ENCODE measurements around the gene SNED1. TPM values are rescaled to one million over a fixed set of nuclear protein-coding genes. Genes with fewer than 3 reads are reported as not detected.

Gene SNED1
- total and polyA plus RNA-seq, 2 experiments from 2014 or later: 1.5 to 2.8 TPM

GRCh38 chr2:241087420-241088268 is 89.2 kb downstream of the SNED1 start:
- Histone ChIP-seq H3K27me3 (ENCODE audit: insufficient read depth) (no peaks in the 10 kb centered on the region), H3K36me3 (ENCODE audit: insufficient read depth) (peaks cover 12% of the 10 kb centered on the region), H4K20me1 (replicated peaks; ENCODE audit: insufficient read depth) (peaks cover 4% of the 10 kb centered on the region), H2AFZ (no peak overlapping the region), H3K4me2 (no peak overlapping the region), H3K27ac (ENCODE audit: low read depth) (no peak overlapping the region), H3K4me1 (ENCODE audit: insufficient read depth) (no peaks in the 10 kb centered on the region), H3K79me2 (replicated peaks; ENCODE audit: insufficient read depth) (0 out of 2 replicates have a peak, but pooled peaks cover 3% of the 10 kb centered on the region), H3K9me2 (ENCODE audit: insufficient read depth) (no peaks in the 10 kb centered on the region), H3K4me3 (no peak overlapping the region), H3F3A (replicated peaks; ENCODE audit: low read depth) (no peaks in the 10 kb centered on the region)
- no peaks in the 10 kb centered on the region for H3K9me3 Mint-ChIP-seq
- no peak overlapping the region for H3K4me3 Mint-ChIP-seq
- H3K27me3 Mint-ChIP-seq (ENCODE audit: insufficient read depth, low read depth, poor library complexity): peaks cover 2% of the 10 kb centered on the region
- no peaks in the 10 kb centered on the region for H3K4me1 Mint-ChIP-seq
- peaks cover 56% of the 10 kb centered on the region for H3K36me3 Mint-ChIP-seq (ENCODE audit: low read depth)
- DNase-seq (ENCODE audit: low spot score) (no peak), ATAC-seq (no peak)
- TF ChIP-seq CTCF (conservative IDR thresholded peaks at IDR 0.05; ENCODE audit: low read depth in 2 of 2) (no peak), JUNB (IDR thresholded peaks at IDR 0.05; ENCODE audit: unreplicated experiment) (no peak), EZH2phosphoT487 (IDR thresholded peaks at IDR 0.05; ENCODE audit: unreplicated experiment) (no peak), NANOG (IDR thresholded peaks at IDR 0.05; ENCODE audit: borderline replicate concordance) (no peak), ZNF331 (CRISPR knock-in tag; IDR thresholded peaks at IDR 0.05; ENCODE audit: low read depth) (no peak), STAT1 (IDR thresholded peaks at IDR 0.05; ENCODE audit: unreplicated experiment) (no peak), REST (IDR thresholded peaks at IDR 0.05; ENCODE audit: unreplicated experiment) (no peak), EZH2 (IDR thresholded peaks at IDR 0.05; ENCODE audit: low read depth, unreplicated experiment) (no peak), CREB1 (CRISPR knock-in tag; IDR thresholded peaks at IDR 0.05; ENCODE audit: low read depth) (no peak), ZNF114 (CRISPR knock-in tag; IDR thresholded peaks at IDR 0.05) (no peak), ETS1 (IDR thresholded peaks at IDR 0.05) (no peak), POLR2AphosphoS5 (IDR thresholded peaks at IDR 0.05; ENCODE audit: low read depth) (no peak)
- TF ChIP-seq, protein P1, sequence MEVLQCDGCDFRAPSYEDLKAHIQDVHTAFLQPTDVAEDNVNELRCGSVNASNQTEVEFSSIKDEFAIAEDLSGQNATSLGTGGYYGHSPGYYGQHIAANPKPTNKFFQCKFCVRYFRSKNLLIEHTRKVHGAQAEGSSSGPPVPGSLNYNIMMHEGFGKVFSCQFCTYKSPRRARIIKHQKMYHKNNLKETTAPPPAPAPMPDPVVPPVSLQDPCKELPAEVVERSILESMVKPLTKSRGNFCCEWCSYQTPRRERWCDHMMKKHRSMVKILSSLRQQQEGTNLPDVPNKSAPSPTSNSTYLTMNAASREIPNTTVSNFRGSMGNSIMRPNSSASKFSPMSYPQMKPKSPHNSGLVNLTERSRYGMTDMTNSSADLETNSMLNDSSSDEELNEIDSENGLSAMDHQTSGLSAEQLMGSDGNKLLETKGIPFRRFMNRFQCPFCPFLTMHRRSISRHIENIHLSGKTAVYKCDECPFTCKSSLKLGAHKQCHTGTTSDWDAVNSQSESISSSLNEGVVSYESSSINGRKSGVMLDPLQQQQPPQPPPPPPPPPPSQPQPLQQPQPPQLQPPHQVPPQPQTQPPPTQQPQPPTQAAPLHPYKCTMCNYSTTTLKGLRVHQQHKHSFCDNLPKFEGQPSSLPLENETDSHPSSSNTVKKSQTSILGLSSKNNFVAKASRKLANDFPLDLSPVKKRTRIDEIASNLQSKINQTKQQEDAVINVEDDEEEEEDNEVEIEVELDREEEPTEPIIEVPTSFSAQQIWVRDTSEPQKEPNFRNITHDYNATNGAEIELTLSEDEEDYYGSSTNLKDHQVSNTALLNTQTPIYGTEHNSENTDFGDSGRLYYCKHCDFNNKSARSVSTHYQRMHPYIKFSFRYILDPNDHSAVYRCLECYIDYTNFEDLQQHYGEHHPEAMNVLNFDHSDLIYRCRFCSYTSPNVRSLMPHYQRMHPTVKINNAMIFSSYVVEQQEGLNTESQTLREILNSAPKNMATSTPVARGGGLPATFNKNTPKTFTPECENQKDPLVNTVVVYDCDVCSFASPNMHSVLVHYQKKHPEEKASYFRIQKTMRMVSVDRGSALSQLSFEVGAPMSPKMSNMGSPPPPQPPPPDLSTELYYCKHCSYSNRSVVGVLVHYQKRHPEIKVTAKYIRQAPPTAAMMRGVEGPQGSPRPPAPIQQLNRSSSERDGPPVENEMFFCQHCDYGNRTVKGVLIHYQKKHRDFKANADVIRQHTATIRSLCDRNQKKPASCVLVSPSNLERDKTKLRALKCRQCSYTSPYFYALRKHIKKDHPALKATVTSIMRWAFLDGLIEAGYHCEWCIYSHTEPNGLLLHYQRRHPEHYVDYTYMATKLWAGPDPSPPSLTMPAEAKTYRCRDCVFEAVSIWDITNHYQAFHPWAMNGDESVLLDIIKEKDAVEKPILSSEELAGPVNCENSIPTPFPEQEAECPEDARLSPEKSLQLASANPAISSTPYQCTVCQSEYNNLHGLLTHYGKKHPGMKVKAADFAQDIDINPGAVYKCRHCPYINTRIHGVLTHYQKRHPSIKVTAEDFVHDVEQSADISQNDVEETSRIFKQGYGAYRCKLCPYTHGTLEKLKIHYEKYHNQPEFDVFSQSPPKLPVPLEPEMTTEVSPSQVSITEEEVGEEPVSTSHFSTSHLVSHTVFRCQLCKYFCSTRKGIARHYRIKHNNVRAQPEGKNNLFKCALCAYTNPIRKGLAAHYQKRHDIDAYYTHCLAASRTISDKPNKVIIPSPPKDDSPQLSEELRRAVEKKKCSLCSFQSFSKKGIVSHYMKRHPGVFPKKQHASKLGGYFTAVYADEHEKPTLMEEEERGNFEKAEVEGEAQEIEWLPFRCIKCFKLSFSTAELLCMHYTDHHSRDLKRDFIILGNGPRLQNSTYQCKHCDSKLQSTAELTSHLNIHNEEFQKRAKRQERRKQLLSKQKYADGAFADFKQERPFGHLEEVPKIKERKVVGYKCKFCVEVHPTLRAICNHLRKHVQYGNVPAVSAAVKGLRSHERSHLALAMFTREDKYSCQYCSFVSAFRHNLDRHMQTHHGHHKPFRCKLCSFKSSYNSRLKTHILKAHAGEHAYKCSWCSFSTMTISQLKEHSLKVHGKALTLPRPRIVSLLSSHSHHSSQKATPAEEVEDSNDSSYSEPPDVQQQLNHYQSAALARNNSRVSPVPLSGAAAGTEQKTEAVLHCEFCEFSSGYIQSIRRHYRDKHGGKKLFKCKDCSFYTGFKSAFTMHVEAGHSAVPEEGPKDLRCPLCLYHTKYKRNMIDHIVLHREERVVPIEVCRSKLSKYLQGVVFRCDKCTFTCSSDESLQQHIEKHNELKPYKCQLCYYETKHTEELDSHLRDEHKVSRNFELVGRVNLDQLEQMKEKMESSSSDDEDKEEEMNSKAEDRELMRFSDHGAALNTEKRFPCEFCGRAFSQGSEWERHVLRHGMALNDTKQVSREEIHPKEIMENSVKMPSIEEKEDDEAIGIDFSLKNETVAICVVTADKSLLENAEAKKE (CRISPR knock-in tag; IDR thresholded peaks at IDR 0.05): no peak
- peak overlapping the region; percentile 85; the same call in 1 of the 2 replicates for H3K27ac Mint-ChIP-seq

Measured in GM23338 (cell line).